NCI-H2171 treated with DMSO at 0.1 percent for 48 hours (cell line): ENCODE data around the gene PROM1.

Experiments
- DNase-seq: peaks from one replicate; lab custom pipeline; 2025; lab: John Stamatoyannopoulos, UW

Gene PROM1

GRCh38 chr4:16106956-16107355 is 23.1 kb upstream of the PROM1 start:
- DNase-seq = no peak

GRCh38 chr4:16104520-16104919 is 20.7 kb upstream of the PROM1 start:
- no peak for DNase-seq

- DNase-seq = no peak
These were observed 18.5 kb upstream of the PROM1 start for GRCh38 chr4:16102356-16102755.

- no peak for DNase-seq
These were observed 17.0 kb upstream of the PROM1 start for GRCh38 chr4:16100833-16101232.

GRCh38 chr4:16092682-16093319 is 9.0 kb upstream of the PROM1 start:
- DNase-seq = no peak

GRCh38 chr4:16090096-16090705 is 6.4 kb upstream of the PROM1 start:
- no peak for DNase-seq

GRCh38 chr4:16089156-16089555 is 5.3 kb upstream of the PROM1 start:
- DNase-seq = no peak

- no peak for DNase-seq
These were observed 4.8 kb upstream of the PROM1 start for GRCh38 chr4:16088601-16089000.

GRCh38 chr4:16085822-16086221 is 2.0 kb upstream of the PROM1 start:
- DNase-seq = no peak

- no peak for DNase-seq
These were observed 1.2 kb downstream of the PROM1 start for GRCh38 chr4:16082426-16083240.

GRCh38 chr4:16082041-16082425 is 1.8 kb downstream of the PROM1 start:
- no peak for DNase-seq

- no peak for DNase-seq
These were observed 4.8 kb downstream of the PROM1 start for GRCh38 chr4:16079046-16079445.

- no peak for DNase-seq
These were observed 5.5 kb downstream of the PROM1 start for GRCh38 chr4:16078195-16078760.

- no peak for DNase-seq
These were observed 6.0 kb downstream of the PROM1 start for GRCh38 chr4:16077786-16078185.

GRCh38 chr4:16075975-16076757 is 7.7 kb downstream of the PROM1 start:
- no peak for DNase-seq

GRCh38 chr4:16075061-16075460 is 8.8 kb downstream of the PROM1 start:
- DNase-seq = no peak

GRCh38 chr4:16072168-16072567 is 11.7 kb downstream of the PROM1 start:
- DNase-seq = no peak

GRCh38 chr4:16070203-16070602 is 13.6 kb downstream of the PROM1 start:
- DNase-seq = no peak

- DNase-seq = no peak
These were observed 16.3 kb downstream of the PROM1 start for GRCh38 chr4:16067515-16067914.

- no peak for DNase-seq
These were observed 17.2 kb downstream of the PROM1 start for GRCh38 chr4:16066586-16067128.

GRCh38 chr4:16065066-16065465 is 18.8 kb downstream of the PROM1 start:
- DNase-seq = no peak

- DNase-seq = no peak
These were observed 21.2 kb downstream of the PROM1 start for GRCh38 chr4:16062601-16063000.
